B cell (primary cell): ENCODE data around the gene CHCHD6. TPM values are rescaled to one million over a fixed set of nuclear protein-coding genes. Genes with fewer than 3 reads are reported as not detected.

ENCODE experiments used
- ATAC-seq: fragments of 200-7000 bp; cut with Tn5 transposase; one replicate; pipeline ENCODE4 v1.10.0; 2021; ENCODE audit warnings: low read depth, mild to moderate bottlenecking, moderate number of reproducible peaks, moderate library complexity
- CTCF ChIA-PET: fragments of 350-600 bp; sonication (Branson Sonifier 250); formaldehyde crosslinking; loops from one replicate; lab custom pipeline; 2021; ENCODE audit warnings: antibody characterized with exemption, inconsistent platforms; lab: Charles Lee
- POLR2A ChIA-PET: fragments of 350-600 bp; sonication (Branson Sonifier 250); formaldehyde crosslinking; loops from one replicate; lab custom pipeline; 2021; ENCODE audit warnings: antibody characterized with exemption; lab: Charles Lee
- DNase-seq: peaks from one replicate; pipeline ENCODE4 v3.0.0; 2013
- H2AFZ ChIP-seq: 2 replicates; pipeline ENCODE4 v1.6.1; 2012; ENCODE audit warnings: mild to moderate bottlenecking, low read depth, low read length; ENCODE audit not compliant: insufficient read depth, poor library complexity, severe bottlenecking
- H3K27ac ChIP-seq, 2 donors: 1 replicate in 1 of 2; 2 replicates in 1 of 2; pipeline ENCODE4 v1.5.1; 2012 to 2013; ENCODE audit warnings: low read length in 2 of 2, mild to moderate bottlenecking in 2 of 2, moderate library complexity in 1 of 2
- H3K27me3 ChIP-seq, 4 experiments: fragments of 200-600 bp in 1 of 4; sonication (generic) in 1 of 4; replicated peaks in 1 of 4; 1 replicate in 2 of 4; 2 replicates in 2 of 4; pipeline versions ENCODE4 v1.6.1 to v1.7.0; 2013 to 2016; ENCODE audit warnings: low read length in 3 of 4, mild to moderate bottlenecking in 2 of 4, mixed read lengths in 1 of 4, moderate library complexity in 1 of 4; ENCODE audit not compliant: insufficient read depth in 4 of 4, control insufficient read depth in 3 of 4; ENCODE audit errors: control extremely low read depth in 1 of 4
- H3K36me3 ChIP-seq, 2 experiments: replicated peaks in 1 of 2; 1 replicate in 1 of 2; 2 replicates in 1 of 2; pipeline versions ENCODE4 v1.6.1 to v1.7.1; 2013; ENCODE audit warnings: low read length in 1 of 2; ENCODE audit not compliant: insufficient read depth in 2 of 2, control insufficient read depth in 1 of 2; ENCODE audit errors: control extremely low read depth in 1 of 2, extremely low read depth in 1 of 2
- H3K4me1 ChIP-seq, 2 donors: fragments of 200-600 bp in 1 of 2; sonication (generic) in 1 of 2; 1 replicate in 1 of 2; 2 replicates in 1 of 2; pipeline versions ENCODE4 v1.5.1 to v1.6.1; 2013 to 2017; ENCODE audit warnings: low read length in 2 of 2; ENCODE audit not compliant: control insufficient read depth in 2 of 2, insufficient read depth in 2 of 2
- H3K4me2 ChIP-seq: replicated peaks from 2 replicates; pipeline ENCODE3; 2012; ENCODE audit warnings: mild to moderate bottlenecking, low read depth, low read length; ENCODE audit not compliant: poor library complexity, severe bottlenecking
- H3K4me3 ChIP-seq, 5 experiments: fragments of 200-600 bp in 1 of 5; sonication (generic) in 1 of 5; 1 replicate in 3 of 5; 2 replicates in 2 of 5; pipeline versions ENCODE4 v1.5.1 to v1.7.0; 2011 to 2016; ENCODE audit warnings: low read length in 4 of 5, mild to moderate bottlenecking in 4 of 5, low read depth in 2 of 5, control low read depth in 1 of 5, moderate library complexity in 1 of 5; ENCODE audit not compliant: insufficient read depth in 1 of 5; ENCODE audit errors: control extremely low read depth in 1 of 5, extremely low read depth in 1 of 5
- H3K79me2 ChIP-seq: fragments of 200-600 bp; sonication (generic); one replicate; pipeline ENCODE4 v1.6.0; 2016; ENCODE audit warnings: low read length; ENCODE audit not compliant: control insufficient read depth, insufficient read depth
- H3K9ac ChIP-seq: fragments of 200-600 bp; sonication (generic); 2 replicates; pipeline ENCODE4 v1.6.1; 2017; ENCODE audit warnings: mild to moderate bottlenecking, low read length, moderate library complexity
- H3K9me3 ChIP-seq, 3 donors: one replicate each; pipeline versions ENCODE4 v1.6.1 to v1.7.1; 2013; ENCODE audit warnings: low read length in 2 of 3; ENCODE audit not compliant: control insufficient read depth in 2 of 3, insufficient read depth in 1 of 3; ENCODE audit errors: control extremely low read depth in 1 of 3
- H4K20me1 ChIP-seq: 2 replicates; pipeline ENCODE4 v1.6.0; 2012; ENCODE audit warnings: mild to moderate bottlenecking, low read length; ENCODE audit not compliant: insufficient read depth, control insufficient read depth, poor library complexity, severe bottlenecking
- H3K27ac Mint-ChIP-seq: one replicate; pipeline ENCODE4 v1.8.0; 2021; ENCODE audit warnings: mixed read lengths
- H3K27me3 Mint-ChIP-seq: one replicate; pipeline ENCODE4 v1.8.0; 2021; ENCODE audit warnings: mixed read lengths
- H3K4me1 Mint-ChIP-seq: one replicate; pipeline ENCODE4 v1.8.0; 2021; ENCODE audit warnings: mixed read lengths
- H3K4me3 Mint-ChIP-seq: one replicate; pipeline ENCODE4 v1.8.0; 2021; ENCODE audit warnings: mixed read lengths
- H3K9me3 Mint-ChIP-seq: one replicate; pipeline ENCODE4 v1.8.0; 2022; ENCODE audit warnings: mixed read lengths; ENCODE audit not compliant: insufficient read depth
- CTCF ChIP-seq: fragments of 200-600 bp; IDR thresholded peaks from one replicate; pipeline ENCODE4 v1.8.0; 2022; ENCODE audit warnings: antibody characterized with exemption, mild to moderate bottlenecking
- EZH2 ChIP-seq: IDR thresholded peaks from 2 replicates; pipeline ENCODE4 v1.6.1; 2012; ENCODE audit warnings: borderline replicate concordance, low read depth, mild to moderate bottlenecking, moderate library complexity, low read length; ENCODE audit not compliant: insufficient read depth, poor library complexity, severe bottlenecking
- WGBS: methylation state at CpG from one replicate; pipeline ENCODE4 v1.1.5; 2013; ENCODE audit warnings: missing lambda C conversion rate; ENCODE audit not compliant: insufficient coverage; 5-methylcytosine and 5-hydroxymethylcytosine counted together
- intact Hi-C: fragments of 100-400 bp; cut with micrococcal nuclease; formaldehyde crosslinking; loops from one replicate; pipeline ENCODE4 v1.10.0; 2022
- polyA plus RNA-seq: library from polyadenylated mRNA; depleted of rRNA; stranded (reverse); fragments of >200 nt; gene quantifications from 2 replicates; pipeline ENCODE4 v1.2.3, GENCODE V29; 2012
- total RNA-seq, 2 donors: library from RNA; stranded (reverse); fragments of 120-200 nt in 1 of 2; gene quantifications; 1 replicate in 1 of 2; 2 replicates in 1 of 2; pipeline versions ENCODE4 v1.2.3 to v1.2.4, GENCODE V29; 2013 to 2022

CHCHD6 gene
- total and polyA plus RNA-seq, 2 donors (not counting 1 experiment from before 2014, with no cell fraction given) = 8.0 to 13.5 TPM

GRCh38 chr3:126959921-126960603 lies 256.0 kb downstream of the CHCHD6 start:
- Histone ChIP-seq H3K4me2 (no peak overlapping the region), H3K79me2 (no peaks in the 10 kb centered on the region), H3K27ac (no peak overlapping the region), H2AFZ (no peak overlapping the region), H4K20me1 (no peaks in the 10 kb centered on the region), H3K4me3 (no peak overlapping the region), H3K4me1 (peaks cover 7 to 22% of the 10 kb centered on the region in 2 donors), H3K36me3 (no peaks in the 10 kb centered on the region), H3K9me3 (peaks cover 0 to 3% (median 0%) of the 10 kb centered on the region in 3 donors), H3K9ac (no peak overlapping the region), H3K27me3 (no peaks in the 10 kb centered on the region)
- H3K4me1 Mint-ChIP-seq = peaks cover 32% of the 10 kb centered on the region
- H3K27me3 Mint-ChIP-seq = peaks cover 7% of the 10 kb centered on the region
- intact Hi-C loops = no loop called here
- WGBS = 90% methylated on average over 16 of the region's 17 CpGs
- ChIA-PET CTCF (no interaction called here), POLR2A (no interaction called here)
- H3K27ac Mint-ChIP-seq = no peak overlapping the region
- TF ChIP-seq EZH2 = no peak
- no peak for TF ChIP-seq CTCF
- no peaks in the 10 kb centered on the region for H3K9me3 Mint-ChIP-seq
- peak overlapping the region; percentile 2 for H3K4me3 Mint-ChIP-seq
- ATAC-seq (no peak), DNase-seq (no peak)

GRCh38 chr3:126960604-126960995 lies 256.6 kb downstream of the CHCHD6 start:
- Histone ChIP-seq H3K4me1 (peaks cover 4 to 18% of the 10 kb centered on the region in 2 donors), H3K36me3 (no peaks in the 10 kb centered on the region), H3K27me3 (no peaks in the 10 kb centered on the region), H3K9me3 (peaks cover 0 to 3% (median 0%) of the 10 kb centered on the region in 3 donors), H2AFZ (no peak overlapping the region), H3K4me3 (no peak overlapping the region), H3K9ac (no peak overlapping the region), H3K79me2 (no peaks in the 10 kb centered on the region), H3K27ac (no peak overlapping the region), H3K4me2 (peak overlapping the region; percentile 15), H4K20me1 (no peaks in the 10 kb centered on the region)
- no peak overlapping the region for H3K27ac Mint-ChIP-seq
- DNase-seq (no peak), ATAC-seq (no peak)
- ChIA-PET POLR2A (interaction anchor here (0.9 kb wide), 1 partner anchor 20 kb away, joined by 3 read pairs; no protein-coding TSS in a partner anchor), CTCF (interaction anchor here (2.1 kb wide), 1 partner anchor 208 kb away, joined by 5 read pairs; no protein-coding TSS in a partner anchor)
- no peak overlapping the region for H3K4me3 Mint-ChIP-seq
- TF ChIP-seq EZH2 = no peak
- TF ChIP-seq CTCF = no peak
- WGBS = 91% methylated on average over 17 of the region's 17 CpGs
- H3K9me3 Mint-ChIP-seq = no peaks in the 10 kb centered on the region
- H3K27me3 Mint-ChIP-seq = peaks cover 7% of the 10 kb centered on the region
- H3K4me1 Mint-ChIP-seq = peaks cover 27% of the 10 kb centered on the region
- intact Hi-C loops = no loop called here
